ENCODE results near the gene TSPAN7.
A peak's percentile ranks its signal among the peaks of the same experiment; 100 is the strongest.

Gene TSPAN7, protein sequence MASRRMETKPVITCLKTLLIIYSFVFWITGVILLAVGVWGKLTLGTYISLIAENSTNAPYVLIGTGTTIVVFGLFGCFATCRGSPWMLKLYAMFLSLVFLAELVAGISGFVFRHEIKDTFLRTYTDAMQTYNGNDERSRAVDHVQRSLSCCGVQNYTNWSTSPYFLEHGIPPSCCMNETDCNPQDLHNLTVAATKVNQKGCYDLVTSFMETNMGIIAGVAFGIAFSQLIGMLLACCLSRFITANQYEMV

DNA sequence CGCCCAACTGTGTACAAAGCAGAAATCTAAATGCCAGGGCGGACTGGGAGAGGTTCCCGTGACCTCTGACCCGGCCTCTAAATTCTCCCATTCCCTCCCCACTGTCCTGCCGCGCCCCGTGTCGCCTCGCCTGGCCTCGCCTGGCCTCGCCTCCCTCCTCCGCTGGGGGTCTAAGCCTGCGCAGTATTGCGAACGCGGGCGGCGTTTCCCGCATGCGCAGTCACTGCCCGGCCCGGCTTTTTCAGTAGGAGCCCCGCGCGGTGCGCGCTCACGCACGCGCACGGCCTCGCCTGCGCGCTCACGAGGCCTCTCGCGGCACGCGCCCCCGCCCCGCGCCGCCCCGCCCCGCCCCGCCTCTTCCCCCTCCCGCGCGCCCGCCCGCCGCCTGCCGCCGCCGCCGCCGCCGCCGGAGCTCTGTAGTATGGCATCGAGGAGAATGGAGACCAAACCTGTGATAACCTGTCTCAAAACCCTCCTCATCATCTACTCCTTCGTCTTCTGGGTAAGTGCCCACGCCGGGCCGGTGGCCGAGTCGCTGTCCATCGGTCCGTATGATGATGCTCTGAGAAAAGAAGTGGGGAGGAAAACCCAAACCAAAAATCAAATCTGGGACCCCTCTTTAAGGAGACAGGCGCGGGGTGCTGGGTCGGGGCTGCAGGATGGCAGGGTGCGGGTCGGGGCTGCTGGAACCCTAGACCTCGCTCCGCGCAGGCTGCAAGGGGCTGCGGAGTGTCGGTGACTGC is at the start of gene TSPAN7:
TSPAN7 (plus strand) TSS at position 417 of the 743 bp plus-strand sequence; CDS start at position 422, 5 bp downstream.
- DNase-seq, result peak; percentile 54 to 74

DNA sequence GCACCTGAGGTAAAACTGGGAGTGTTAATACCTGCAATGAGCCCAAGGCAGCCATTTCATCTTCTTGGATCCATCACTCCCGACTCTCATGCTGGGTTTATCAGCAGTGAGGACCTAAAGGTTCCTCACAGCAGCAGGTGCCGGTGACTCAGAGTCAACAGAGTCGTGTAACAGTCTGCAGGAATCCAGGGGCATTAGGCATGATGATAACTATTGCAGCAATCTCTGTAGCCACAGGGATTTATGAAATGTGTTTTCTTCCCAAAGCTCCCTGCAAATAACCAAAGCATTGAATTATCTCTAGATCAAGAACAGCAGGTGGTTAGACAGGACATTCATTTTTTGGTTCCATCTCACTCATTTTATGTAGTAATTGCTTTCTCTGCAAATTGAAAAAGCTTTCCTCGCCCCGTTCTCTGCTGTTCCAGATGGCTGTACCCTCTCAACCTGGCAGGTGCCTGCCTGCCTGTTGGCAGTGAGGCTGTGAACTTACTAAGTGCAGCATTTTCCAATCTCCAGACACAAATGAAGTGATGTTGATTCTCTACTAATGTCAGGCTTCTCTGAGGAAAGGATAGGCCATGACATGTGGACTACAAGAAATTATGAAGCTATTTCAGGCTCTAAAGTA is 48.1 kb upstream of the TSPAN7 start:
- DNase-seq, result no peak

DNA sequence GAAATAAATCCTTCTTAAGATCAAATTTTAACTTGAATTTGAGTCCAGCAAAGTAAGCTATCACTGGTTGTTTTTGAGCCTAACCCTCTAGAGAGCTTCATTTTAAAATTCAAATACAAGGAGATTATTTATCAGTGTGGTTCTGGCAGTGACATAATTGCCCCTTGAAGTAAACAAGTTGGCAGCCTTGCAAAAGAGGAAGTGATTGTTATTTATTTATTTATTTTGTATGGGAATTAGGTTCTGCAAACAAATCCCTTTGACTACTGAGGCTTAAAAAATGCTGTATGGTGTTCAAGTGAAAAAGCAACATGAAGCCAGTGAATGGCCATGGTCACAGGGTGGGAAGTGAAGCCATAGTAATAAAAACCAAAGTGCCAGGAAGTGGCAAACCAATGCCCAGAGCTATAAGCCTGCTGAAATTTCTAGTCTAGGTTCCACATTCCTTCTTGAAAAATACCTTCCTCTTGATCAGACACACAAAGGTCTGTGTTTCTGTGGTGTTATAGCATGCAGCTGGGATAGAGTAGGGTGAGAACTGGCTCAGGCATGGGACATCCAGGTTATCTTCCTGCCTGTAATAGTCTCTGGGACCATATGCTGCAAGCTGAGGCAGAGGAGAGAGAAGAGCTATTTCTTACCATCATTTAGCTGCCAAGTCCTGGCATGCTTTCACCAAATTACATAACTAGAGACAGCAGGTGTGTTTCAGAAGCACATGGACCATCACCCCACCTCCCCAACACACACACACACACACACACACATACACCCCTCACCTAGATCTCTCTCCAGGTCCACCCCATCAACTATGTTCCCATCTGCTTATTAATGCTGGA is 47.1 kb upstream of the TSPAN7 start:
- no peak for DNase-seq

DNA sequence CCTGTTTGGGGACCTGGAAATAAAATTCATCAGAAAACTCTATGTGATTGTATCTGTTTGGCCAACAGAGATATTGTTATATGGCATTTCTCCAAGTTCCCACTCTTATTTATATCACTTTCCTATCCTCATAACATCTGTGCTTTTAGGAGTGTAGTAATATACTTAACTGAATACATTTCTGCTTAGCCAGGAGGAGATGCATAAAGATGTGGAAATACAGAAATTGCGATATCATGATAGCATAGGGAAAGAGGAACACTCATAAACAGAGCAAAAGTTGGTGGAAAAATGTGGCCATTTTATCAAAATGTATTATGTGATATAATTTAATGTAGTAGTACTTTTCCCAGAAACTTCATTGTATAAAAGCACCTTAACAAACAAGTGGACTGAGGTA is 46.1 kb upstream of the TSPAN7 start:
- no peak for DNase-seq

DNA sequence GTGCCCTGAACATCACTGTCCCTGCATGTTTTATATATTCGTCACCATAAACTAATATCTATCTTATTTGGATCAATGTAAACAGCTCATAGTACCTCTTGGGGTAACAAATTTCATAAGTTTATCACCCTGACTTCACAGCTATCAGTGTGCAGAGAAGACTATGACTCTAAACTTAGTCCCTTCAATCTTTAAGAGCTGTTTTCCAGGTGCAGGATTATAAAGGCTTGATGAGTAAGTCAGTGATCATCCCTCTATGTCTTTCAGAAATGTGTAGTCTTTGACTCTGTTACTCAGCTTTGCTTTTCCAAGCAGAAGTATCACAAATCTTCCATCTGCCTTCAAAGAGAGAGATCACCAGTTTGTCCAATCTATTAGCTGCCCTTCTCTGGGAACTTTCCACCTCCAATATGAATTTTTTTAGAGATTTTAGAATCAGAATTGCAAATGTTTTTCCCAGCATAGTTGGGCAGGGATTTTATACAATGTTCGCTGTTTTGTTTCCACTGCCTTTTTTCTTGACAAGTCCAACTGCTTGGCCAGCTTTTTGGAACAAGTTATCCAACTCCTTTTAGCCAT is 45.1 kb upstream of the TSPAN7 start:
- DNase-seq, result no peak

DNA sequence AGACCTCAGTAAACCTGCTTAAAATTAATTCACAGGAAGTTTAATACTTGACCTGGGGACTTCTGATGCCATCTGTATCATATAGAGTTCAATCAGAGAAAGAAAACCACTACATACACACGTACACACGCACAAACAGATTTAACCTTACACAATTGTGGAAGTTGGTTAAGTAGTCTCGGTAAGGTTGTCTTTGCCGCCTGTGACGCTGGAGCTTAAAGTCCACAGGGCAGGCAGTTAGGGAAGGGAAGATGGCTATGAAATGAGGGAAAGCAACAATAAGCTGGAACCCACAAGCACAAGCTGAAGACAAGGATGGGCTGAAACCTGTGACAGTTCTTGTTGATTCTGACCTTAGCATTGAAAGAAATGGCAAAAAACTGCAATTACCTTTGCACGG is 41.7 kb upstream of the TSPAN7 start:
- no peak for DNase-seq

DNA sequence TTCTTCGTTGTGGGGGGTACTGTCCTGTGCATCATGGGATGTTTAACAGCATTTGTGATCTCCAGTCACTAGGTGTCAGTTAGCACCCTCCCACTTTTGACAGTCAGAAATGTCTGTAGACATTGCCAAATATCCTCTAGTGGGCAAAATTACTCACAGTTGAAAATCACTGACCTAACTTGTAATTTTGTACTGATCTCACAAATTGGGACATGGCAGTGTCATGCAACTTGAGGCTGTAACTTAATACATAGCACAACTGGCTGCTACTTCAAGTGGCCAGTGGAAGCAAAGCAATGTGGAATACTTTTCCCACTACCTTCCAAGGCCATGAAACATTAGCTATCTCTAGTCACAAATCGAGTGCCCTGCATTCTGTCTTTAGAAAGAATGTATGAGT is 23.2 kb upstream of the TSPAN7 start:
- no peak for DNase-seq

DNA sequence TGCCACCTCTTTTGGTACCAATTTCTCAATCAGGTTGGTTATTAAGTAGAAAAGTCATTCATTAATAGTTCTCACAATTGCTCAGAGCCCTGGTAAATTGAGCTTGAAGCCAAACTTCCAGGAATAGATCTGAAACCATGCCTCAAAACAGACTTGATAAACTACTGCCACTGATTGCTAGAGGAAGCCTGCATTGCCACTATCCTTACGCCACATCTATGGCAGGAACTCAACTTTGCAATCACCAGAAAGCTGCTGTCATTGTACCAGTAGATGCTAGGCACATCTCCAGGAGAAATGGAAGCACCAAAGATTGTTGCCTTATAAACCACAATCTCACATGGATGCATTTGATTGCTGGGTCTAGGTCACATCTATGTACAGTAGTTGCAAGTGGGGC is 21.6 kb upstream of the TSPAN7 start:
- DNase-seq, result no peak

DNA sequence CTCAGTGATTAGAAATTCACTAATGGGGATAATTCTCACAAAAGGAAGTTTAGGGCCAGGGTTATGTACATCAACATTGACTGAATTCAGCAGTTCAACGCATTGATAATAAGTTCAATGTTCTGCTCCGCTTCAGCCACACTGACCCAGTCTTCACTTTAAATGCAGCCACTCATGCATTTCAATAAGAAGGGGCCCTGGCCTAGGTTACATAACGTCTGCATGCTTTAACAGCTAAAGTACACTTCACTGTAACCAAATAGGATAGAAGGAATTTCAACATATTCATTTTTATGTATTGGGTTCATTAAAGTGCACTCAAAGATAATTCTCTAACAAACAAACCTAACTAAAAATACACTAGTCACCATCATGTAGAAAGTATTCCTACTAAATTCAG is 12.8 kb upstream of the TSPAN7 start:
- DNase-seq, result no peak

DNA sequence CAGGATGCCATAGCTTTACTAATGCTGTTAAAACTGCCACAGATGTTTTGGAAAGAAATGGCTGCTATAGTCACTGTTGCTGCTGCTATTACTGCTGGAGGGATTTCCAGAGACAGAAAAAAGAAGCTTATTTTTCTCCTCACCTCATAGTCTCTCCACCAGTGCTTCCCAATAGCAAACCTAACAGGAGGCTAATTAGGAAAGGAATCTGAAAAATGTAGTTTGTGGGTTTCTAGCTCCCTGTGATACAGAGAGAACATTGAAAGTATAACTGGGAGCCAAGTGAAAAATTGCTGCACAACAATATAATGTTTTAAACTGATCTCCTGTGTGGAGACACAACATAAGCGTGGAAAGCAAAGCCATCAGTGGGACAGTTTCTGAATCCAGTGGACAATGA is 8.6 kb upstream of the TSPAN7 start:
- no peak for DNase-seq

DNA sequence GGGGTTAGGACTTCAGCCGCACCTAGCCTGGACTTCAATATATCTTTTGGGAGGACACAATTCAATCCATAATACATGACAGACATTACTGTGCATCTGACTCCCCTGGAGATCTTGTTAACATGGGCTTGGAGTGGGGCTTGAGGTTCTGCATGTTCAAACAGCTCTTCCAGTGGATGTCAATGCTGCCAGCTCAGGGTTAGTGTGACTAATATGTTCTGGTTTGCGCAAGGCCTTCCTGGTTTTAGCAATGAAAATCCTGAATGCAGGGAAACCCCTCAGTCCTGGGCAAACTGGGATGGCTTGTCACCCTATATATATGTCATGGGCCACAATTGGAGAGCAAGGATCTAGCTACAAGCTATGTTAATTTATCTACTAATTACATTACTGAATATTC is 2.7 kb upstream of the TSPAN7 start:
- DNase-seq, result no peak

DNA sequence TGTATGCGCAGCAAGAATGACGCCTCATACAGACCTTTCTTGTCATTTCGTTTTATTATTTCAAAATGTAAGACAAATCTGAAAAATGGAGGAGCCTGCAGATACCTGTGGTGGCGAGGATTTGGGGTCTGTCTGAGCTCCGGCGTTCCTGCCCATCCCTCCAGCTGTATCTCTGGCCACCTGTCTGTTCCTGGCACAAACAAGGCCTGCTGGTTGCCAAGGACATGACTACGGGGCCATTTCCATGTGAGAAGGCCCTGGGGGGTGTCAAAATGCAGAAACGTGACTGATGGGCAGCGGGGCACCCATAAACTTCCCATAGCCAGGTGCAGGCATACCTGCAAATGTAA is 591 bp upstream of the TSPAN7 start:
- DNase-seq, result peak in 1 of 2 donors; percentile 0

DNA sequence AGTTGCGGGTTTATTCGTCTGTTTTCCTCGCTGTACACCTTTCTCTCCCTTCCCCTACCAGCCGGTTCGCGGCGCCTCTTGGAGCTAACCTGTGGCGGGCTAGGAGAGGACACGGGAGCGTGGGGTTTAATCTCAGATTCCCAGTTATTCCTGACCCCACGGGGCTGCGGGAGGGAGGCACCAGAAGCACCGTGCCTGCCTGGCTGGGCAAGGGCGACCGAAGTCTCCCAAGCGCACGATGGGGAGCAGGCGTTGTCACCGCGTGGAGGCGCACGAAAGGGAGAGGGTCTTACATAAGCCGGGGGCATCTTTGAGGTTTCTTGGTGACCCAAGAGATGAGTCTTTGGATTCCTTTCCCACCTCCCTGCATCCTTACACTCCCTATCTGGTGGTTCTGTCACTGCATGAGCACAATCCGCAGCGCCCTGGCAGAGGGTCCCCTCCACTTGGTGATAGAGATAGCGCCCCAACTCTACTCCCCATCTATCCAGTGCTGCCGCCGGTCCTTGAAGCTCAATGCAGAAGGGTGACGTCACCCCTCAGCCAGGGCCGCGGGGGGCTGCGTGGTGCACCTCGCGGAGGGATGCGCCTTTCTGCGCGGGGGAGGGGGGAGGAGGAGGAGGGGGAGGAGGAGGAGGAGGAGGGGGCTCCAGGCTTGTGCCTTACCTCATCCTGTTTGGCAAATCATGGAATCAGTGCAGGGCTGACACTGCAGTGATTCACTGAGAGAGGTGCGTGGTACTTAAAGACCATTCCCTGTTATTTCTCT is 793 bp downstream of the TSPAN7 start:
- DNase-seq, result no peak

DNA sequence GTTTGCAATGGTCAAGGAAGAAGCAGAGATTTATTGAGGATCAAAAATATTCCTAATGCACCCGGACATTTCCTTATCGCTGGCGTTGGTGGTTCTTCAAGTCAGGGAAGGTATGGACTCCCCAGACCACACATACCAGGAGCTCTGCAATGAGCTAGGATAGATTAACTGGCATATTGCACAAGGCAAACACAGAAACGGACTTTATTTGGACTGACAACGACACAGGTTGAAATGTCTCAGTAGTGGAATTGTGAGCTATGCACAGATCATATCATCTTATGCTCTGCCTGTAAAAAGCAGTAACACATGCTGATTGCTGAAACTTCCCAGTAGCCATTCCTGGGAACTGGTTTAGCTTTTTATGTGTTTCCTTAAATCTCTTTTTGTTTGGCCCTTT is 1.7 kb downstream of the TSPAN7 start:
- no peak for DNase-seq

DNA sequence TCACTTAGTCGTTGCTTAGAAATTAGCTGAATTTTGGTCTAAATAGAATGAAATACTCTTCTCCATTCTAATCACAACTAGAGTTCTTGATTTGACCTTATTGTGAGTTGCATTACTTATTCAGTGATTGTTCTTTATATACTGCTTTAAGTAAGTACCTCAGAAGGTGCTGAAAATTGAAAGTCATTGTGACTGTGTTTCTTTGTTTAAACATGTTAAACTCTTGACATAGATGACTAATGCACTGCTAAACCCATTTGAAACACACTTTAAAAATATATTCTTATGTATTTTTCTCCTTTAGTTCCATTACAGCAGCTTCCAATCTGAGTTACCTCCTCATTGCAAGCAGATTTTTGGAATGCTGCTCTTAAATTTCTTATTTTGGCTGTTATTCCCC is 9.1 kb downstream of the TSPAN7 start:
- DNase-seq, result no peak

DNA sequence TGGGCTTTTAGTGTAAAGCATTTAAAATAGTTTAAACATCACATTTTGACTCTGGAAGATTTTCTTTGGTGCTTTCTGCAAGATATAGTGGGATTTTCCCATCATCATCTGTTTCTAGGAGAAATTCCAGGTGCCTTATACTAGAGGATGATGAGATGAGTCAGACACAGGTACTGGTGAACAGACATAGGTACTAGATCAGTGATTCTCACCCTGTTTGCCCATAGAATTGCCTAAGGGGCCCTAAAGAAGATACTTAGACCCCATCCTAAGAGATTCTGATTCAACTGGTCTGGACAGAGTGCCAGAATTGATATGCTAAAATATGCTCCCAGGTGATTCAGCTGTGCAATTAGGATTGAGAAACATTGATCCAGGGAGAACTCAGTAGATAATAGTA is 9.7 kb downstream of the TSPAN7 start:
- no peak for DNase-seq

DNA sequence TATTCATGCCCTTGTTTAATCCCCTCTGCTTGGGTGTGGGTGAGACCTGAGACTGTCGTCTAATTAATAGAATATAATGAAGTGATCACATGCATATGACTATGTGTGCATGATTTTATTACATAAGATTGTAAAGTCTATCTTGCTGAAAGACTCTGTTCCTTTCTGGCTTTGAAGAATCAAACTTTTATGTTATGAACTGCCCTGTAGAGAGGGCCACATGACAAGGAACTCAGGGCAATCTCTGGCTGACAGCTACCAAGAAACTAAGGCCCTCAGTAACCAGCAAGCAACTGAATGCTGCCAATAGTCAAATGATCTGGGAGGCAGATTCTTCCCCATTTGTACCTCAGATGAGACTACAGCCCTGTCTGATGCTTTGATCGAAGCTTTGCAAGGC is 13.5 kb downstream of the TSPAN7 start:
- no peak for DNase-seq

DNA sequence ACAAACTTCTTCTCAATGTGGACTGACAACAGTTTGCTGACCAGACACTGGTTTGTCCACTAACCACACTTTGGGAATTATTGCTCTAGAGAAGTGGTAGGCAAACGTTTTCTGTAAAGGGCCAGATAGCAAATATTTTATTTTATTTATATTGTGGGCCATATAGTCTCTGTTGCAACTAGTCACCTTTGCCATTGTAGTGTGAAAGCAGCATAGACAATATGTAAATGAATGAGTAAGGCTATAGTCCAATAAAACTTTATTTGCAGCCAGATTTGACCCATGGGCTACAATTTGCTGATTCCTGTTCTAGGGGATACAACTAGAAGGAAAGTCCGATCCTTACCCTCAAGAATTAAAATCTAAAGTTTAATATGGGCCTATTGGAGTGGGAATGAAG is 14.5 kb downstream of the TSPAN7 start:
- DNase-seq, result no peak

DNA sequence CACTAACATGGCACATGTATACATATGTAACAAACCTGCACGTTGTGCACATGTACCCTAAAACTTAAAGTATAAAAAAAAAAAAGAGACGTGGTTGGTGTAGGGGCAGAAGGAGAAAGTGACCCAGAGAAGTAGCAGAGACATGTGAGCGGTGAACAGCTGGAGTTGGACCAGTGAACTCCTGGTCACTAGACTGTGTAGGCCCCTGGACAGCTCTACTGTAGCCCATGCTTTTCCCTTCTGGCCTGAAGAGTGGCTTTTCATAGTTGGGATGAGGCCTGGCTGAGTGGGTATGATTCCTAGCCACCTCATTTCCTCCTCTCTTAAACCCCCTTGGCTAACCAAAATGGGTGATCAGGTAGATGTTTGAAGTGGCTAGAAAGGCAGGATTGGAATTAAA is 16.4 kb downstream of the TSPAN7 start:
- no peak for DNase-seq

DNA sequence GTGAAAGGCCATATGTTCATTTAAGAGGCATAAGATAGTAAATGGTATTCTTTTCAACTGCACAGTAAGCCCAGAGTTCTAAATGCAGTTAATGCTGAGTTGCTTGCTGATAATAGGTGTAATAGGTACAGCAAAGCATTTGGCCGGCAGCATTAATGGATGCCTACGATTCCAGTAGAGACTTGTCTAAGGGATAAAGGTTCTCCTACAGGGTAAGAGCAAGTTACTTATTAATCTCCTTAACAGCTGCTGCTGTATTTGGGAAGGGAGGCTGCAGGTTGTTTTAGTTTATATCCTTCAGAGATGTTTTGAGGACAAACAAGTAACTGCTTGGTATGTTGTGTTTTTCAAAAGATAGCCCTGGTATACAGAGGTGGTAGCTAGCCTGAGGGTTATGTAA is 16.8 kb downstream of the TSPAN7 start:
- DNase-seq, result no peak

DNA sequence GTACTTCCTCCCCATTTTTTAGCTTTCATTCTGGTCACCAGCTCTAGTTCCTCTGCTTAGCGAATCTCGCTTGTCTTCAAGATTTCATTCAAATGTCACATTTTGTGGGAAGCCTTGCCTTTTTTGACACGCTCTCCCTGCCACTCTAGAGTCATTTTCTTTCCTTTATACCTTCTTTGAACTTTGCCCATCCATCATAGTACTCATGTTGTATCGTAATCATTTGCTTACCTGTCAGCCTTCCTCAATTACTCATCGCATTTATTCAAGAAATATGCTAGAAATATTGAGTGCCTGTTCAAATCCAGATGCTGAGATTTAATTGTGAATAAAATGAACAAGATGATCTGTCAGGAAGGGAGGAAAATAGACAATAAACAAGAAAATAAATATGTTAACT is 21.8 kb downstream of the TSPAN7 start:
- no peak for DNase-seq

DNA sequence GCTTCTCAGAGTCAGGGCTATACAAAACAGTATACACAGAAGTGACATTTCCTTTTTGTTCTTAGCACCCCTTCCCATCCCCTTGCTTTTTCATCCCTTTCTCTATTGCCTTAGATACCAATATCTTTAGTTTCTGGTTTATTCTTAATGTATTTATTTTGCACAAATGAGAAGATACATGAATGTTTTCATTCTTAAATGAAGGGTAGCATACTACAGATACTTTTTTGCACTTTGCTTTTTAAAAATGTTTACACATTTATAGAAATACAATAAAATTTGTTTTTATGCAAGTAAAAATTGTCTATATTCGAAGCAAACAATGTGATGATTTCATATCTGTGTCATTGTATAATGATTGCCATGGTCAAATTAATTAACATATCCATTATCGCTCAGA is 33.1 kb downstream of the TSPAN7 start:
- no peak for DNase-seq
